OCI-M2 (cell line): ENCODE data around the gene CORO2A.

Source experiments
- DNase-seq: peaks from one replicate; lab custom pipeline; 2025; ENCODE audit not compliant: unreplicated experiment; lab: John Stamatoyannopoulos, UW

The CORO2A gene

DNA sequence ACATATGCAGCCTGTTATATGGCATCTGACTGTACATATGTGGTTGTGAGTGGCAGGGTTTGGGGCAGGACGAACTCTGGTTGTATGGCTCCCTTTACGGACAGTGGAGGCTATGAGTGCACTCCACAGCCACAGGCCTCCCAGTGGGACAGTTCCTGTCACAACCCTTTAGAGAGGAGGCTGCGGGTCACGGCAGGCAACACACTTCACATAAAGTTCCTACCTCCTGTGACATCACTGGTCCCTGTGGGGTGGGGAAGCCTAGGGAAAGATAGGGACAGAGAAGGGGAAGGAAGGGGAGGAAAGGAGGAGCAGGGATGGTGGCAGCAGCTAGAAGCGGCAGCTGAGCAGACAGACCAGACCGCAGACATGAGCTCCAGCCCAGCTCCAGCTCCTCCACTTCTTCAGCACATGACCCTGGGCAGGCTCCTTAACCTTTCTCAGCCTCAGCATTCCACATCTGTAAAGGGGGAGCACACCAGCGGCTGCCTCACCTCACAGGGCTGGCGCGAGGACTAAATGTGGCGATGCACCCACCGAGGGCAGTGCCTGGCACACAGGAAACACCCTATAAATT lies 27.4 kb upstream of the CORO2A start:
- DNase-seq: no peak

DNA sequence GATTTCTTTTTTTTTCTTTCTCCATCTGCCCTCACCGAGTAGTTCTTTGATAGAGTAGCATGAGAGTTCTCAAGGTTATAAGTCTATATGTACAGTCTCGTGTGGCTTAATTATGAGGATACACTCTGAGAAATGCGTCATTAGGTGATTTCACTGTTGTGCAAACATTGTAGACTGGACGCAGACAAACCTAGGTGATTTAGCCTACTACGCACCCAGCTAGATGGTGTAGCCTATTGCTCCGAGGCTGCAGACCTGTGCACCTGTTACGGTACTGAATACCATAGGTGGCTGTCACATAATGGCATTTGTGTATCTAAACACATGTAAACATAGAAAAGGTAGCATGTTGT lies 26.9 kb upstream of the CORO2A start:
- no peak for DNase-seq

DNA sequence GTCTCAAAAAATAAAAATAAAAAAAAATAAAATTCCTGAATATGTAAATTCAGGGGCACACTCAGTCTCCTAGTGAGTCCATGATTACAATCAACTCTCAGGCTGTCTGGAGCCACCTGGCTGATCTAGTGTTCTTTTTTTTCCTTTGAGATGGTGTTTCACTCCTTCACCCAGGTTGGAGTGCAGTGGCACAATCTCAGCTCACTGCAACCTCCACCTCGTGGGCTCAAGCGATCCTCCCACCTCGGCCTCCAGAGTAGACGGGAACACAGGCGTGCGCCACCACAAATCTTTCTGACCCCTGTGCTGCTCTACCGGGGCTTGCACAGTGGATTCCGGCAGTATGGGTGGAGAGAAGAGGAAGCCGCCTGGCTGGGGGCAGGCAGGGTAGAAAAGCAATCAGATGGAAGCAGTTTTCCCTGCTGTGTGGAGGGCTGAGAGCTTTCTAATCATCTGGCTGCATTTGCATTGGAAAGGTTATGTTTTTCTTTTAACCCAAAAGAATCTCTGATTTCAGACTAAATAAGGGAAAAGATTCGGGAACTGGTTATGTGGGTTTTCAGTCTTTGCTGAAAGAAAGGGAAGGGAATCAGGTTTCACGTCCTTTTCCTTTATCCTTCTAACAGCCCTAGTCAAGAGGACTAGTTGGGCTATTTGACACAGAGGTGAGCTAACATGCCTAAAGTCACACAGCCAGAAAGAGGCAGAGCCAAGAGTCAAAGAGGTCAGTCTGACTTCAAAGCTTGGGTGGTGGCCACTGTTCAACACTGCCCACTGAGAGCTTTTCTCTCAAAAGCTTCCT lies 26.3 kb upstream of the CORO2A start:
- DNase-seq: no peak

DNA sequence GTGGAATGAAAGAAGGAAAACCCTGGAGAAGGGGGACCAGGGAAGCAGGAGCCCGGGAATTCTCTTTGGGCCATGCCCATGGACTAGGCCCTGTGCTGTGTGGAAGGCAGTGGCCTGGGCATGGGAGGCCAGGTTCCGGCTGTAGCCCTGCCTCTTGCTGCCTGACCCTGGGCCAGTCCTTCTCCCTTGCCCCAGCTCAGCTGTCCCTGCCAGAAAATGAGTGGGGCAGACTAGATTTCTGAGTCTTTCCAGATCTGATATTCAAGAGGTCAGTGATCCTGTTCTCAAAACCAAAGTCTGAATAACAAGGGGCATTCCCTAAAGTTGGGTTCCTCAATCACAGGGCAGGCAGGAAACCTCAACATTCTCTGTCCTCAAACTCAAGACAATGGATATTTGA lies 24.8 kb upstream of the CORO2A start:
- DNase-seq: no peak

DNA sequence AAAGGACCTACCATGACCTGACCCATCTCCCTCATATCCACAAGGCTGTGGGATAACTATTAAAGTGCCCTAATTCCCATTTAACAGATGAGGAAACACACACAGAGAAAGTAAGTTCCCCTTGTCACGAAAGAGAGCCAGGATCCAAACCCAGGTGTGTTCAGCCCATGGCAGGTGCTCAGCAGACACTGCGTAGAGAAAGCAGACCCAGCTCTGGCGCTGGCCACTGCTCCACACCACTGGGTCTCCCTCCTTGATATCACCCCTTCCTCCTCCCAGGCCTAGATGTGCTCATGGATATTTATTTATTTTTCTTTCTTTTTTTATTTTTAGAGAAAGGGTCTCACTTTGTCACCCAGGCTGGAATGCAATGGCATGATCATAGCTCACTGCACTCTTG lies 24.0 kb upstream of the CORO2A start:
- DNase-seq: no peak

DNA sequence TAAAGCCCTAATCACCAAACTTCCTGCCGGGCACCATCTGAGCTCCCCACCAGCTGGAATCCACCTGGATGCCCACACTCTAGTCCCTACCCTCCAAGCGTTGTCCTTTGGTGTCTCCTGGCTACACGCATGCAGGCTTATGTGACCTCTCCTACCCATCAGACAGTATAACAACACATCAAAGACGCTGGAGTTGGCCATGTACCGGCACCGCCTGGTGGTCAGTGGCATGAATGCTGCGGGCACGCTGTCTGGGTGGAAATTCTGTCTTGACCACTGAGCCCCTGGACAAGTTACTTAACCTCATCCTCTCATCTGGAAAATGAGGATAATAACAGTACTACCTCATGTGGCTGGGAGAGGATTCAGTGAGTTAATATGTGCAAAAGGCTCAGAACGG lies 23.4 kb upstream of the CORO2A start:
- no peak for DNase-seq

DNA sequence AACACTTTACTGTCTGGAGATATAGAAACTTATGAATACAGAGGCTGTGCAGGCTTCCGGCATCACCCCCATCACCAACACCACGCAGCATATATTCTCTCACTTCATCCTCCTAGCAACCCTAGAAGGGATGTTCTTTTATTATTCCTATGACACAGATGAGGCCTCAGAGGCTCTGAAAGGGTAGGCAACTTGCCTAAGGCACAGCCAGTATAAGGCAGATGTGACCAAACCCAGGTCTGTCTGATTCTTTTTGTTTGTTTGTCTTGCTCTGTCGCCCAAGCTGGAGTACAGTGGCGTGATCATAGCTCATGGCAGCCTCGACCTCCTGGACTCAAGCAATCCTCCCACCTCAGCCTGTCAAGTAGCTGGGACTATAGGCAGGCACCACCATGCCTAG lies 22.8 kb upstream of the CORO2A start:
- no peak for DNase-seq

DNA sequence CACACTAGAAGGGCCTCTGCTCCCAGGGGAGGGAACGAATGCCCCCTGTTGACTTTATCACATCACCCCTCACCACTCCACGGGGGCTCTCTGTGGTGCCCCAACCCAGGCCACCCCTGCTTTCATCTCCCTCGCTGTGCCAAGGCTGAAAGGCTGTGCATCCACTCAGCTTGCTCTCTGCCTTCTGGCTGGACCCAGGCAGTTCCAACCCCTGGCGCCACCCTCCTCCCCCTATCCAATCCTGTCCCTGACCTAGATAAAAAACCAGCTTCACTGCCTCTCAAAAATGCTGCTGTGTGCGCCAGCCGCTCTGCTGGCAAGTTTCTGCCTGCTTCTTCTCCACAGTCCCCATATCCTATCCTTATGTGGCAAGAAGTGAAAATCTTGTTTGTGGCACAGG lies 22.4 kb upstream of the CORO2A start:
- DNase-seq: no peak

DNA sequence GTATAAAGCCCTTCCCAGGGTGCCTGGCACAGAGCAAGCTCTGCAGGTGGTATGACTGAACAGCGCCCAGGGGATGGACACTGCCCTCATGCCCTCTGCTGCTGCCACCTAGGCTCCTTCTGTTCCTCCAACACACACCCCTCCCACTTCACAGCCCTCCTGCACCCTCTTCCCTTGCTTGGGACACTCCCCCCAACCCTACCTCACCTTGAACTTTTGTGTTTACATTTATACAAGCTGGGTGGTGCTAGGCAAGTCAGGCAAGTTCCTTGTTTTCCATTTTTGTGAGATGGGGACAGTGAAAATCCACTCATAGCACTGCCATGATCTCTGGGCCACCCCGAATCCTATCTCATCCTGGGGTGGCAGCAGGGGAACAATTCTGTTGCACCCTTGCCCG lies 18.8 kb upstream of the CORO2A start:
- no peak for DNase-seq

DNA sequence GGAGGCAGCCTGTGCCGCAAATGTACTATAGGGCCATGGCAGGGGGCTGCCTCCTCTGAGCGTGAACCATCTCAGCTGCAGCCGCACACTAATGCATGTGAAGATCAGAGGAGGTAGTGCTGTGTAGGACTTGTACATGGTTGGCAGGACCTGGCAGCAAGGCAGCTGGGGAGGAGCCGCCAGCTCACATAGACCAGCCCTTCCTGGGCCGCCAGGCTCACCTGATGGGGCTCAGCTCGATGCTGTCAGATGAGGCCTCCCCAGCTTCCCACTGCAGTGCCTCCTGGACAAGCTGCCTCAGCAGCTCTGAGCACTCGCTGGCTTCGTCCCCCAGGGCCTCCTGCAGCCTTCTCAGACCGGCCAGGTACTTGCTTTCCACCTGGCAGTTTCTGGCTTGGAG lies 18.0 kb upstream of the CORO2A start:
- DNase-seq: no peak

DNA sequence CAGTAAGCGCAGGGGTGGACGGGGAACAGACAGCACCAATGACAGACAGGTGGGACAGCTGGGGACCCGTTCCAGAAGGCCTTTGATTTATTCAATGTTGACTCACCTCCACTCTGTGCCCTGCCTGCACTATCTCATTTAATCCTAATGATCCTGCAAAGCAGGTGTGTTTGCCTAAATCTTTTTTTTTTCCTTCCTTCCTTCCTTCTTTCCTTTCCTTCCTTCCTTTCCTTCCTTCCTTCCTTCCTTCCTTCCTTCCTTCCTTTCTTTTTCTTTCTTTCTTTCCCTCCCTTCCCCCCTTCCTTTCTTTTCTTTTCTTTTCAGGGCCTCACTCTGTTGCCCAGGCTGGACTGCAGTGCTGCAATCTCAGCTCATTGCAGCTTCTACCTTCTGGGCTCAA lies 17.1 kb upstream of the CORO2A start:
- DNase-seq: no peak

DNA sequence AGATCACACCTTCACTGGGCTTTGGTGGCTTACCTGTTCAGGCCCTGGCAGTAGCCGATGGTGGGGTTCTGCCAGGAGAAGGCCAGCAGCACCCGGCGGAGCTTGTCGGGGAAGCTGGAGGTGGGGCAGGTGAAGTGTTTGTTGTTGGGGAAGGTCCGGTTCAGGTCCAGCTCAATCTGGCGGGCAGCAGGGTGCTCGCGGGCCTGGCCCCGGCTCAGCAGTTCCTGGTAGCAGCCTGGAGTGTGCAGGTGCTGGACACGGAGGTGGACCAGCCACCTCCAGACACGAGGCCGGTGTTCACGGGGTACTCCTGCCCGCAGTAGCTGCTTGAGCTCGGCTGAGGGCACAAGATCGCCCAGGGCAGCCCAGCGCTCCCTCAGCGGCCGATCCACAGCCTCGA lies 16.2 kb upstream of the CORO2A start:
- DNase-seq: no peak

DNA sequence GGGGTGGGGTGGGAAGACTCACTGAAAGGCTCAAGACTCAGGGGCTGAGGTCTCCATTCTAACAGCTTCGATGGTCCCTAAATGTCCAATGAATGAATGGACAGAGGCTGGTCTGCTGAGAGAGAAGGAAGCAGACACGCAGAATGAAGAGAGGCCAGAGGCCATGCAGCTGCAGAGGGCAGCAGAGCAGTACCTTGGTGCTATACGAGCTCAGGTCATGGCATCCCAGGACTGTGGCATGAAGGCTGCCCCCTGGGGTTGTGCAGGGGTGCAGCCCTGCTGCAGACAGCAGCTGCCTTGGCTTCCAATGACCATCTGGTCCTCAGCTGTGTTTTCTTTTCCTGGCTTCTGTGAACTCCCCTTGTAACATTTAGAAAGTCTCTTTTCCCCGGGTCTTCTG lies 15.2 kb upstream of the CORO2A start:
- DNase-seq: no peak

DNA sequence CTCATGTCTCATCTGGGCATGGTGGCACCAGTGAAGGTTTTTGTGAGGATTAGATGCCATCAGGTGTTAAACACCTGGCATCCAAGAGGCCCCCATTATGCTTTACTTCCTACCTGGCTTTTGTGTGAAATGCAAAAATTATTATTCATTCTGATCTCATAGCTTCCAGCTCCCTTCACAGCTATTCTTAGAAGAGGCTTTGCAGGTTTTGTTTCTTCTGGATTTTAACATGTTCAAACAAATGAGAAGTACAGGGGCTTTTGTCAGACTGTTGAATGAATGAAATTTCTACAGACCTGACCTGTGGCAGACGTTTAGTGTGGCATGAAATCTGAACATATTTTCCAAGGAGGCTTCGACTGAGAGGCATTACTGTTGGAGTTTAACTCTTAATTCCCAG lies 14.3 kb upstream of the CORO2A start:
- no peak for DNase-seq

DNA sequence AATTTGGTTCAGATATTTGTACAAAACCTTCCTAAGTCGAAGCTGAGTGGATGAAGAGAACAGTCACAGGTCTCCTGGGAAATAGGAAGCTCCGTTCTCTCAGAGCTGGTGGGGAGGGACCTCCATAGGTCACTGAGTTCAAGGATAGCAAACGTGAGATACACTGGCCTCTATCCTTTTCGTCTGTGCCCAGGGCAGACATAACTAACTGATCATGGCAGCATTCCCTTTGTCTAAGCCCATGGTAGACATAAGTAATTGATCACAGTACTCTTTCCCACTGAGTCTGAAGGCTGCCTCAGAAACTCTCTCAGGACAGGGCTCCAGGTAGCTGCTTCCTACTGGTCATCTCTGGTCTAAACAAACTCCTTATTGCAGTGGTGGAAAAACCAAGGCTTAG lies 12.3 kb upstream of the CORO2A start:
- DNase-seq: no peak

DNA sequence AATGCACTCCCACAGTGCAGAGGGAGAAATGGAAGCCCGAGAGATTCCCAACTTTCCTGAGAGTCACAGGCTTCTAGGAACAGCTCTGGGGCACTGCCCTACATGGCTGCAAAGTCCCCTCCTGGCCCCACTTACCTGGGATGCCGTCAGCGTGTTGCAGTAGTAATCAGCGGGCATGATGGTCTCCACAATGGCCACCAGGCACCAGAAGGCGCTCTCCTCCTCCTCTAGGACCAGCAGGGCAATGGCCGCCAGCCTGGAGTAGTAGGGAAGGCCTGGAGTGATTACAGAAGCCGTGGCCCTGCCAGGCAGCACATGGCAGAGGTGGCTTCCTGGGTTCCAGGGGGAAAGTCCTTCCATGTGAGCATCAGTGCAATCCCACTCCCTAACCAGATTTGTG lies 10.7 kb upstream of the CORO2A start:
- no peak for DNase-seq

DNA sequence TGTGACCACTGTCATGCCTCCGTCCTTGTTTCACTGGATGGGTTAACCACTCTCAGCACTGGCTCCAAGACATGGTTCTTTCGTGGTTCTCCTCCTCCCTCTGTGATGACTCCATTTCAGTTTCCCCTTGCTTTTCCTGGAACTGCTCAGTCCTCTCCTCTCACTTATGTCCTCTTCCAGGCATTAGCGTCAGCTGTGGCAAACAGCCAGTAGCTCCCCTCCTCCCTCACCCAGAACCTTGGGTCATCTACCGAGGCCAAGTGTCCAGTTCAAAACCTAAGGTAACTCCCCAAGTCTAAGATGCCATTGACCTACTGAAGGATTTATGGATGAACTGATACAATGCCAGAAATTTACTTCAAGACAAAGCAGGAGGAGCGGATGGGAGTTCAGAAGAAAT lies 9.8 kb upstream of the CORO2A start:
- no peak for DNase-seq

DNA sequence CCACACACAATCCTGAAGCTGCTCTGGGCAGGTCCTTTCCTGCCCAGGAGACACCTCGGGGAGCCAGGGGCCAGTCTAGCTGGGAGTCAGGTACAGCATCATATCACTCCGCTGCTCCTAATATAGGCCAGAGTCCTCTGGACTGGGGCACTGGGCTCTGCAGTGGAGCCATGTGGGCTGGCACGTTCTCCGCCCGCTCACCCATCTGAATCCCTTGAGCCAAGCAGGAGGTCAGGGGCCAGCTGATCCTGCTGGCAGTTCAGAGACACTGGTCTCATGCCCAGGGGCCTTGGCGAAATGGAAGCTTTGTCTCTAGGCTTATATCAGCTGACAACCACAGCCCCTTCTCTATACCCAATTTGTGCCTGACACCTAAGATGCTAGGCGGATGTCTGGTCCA lies 9.3 kb upstream of the CORO2A start:
- no peak for DNase-seq

DNA sequence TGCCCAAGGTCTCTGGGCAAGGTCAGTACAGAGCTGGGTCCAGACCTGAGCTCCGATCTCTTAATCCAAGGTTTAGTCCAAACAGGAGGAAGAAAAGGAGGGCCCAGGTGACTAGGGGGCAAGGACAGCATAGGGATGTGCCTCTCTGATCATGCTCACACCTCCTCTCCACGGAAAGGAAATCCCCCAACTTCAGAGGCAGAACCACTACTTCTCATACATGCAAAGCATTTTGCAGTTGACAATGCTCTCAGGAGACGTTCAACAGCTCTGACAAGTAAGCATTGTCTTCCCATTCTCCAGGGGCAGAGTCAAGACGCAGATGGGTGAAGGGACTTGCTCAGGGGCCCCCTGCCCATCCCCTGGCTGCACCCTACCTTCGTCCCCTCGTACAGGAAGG lies 8.7 kb upstream of the CORO2A start:
- DNase-seq: no peak

DNA sequence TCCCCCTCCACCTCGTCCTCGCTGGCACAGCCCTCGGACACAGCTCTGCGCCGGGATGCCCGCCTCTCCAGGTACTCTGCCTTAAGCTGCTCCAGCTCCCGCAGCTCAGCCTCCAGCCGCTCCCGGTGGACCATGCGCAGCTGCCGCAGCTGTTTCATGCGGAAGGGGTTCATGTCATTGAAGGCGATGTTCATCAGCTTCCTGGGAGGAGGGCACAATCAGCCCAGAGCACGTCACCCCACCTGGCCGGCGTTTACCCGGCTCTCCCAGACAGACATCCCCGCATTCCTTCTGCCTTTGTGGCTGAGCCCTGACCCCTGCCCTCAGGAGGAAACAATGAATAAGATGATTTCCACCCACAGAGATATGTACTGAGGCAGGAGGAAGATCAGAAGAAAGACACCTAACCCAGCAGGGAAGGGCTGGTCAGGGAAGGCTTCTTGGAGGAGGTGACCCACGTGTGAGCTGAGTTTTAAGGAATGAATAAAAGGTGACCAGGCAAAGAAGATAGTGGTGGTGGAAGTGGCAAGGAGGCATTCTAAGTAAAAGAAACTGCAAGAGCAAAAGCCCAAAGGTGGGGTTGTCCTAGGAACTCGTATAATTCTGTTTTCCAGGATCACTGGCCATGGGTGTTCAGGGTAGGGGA lies 7.1 kb upstream of the CORO2A start:
- DNase-seq: no peak

DNA sequence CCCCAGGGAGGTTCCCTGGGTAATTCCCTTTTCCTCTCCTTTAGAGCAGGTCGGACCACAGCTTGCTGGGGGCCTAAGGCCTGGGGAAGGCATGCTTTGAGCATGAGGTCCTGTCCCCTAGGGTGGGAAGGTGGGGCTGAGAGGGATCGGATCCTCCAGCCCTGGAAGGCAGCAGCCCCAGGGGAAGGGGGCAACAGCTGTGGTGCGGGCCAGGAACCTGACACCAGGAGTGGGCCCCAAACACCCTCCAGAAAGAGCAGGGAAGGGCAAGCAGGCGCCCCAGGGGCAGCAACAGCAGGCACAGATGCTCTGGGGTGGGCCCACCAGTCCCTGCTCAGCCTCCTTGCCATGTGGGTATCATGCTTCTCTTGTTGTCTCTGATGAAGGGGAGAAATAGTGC lies 3.2 kb upstream of the CORO2A start:
- DNase-seq: no peak

DNA sequence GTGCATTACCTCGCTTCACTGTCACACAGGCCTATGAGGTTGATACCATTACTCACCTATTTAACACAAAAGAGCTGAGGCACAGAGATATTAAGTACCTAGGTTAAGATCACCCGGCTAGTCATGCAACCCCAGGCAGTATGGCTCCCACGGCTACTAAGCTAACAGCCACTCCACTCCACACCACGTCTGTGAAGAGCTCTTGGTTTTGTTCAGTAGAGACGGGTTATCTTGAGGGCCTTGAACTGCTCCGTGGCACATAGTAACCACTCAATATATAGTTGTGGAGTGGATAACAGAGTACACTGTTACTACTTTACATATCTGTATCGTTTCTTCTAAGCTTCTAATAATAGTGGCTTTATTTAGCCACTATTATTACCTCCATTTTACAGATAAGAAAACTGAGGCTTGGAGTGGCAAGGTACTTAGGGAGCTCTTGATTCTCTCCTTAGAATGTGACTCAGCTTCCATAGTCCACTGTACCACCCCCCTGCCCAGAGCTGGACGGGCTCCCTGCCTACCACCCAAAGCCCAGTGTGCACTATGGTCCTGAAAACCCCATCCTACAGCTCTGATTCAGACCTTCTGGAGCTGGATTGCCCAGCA lies 1.0 kb upstream of the CORO2A start:
- no peak for DNase-seq
